IPS-15b (cell line): ENCODE results near the gene AP3B1.

Experiments used
- H3K27me3 ChIP-seq: one replicate; pipeline ENCODE4 v1.6.1; 2013; ENCODE audit warnings: low read length; ENCODE audit not compliant: control insufficient read depth, insufficient read depth
- H3K36me3 ChIP-seq: one replicate; pipeline ENCODE4 v1.6.1; 2013; ENCODE audit warnings: low read length; ENCODE audit not compliant: control insufficient read depth, insufficient read depth
- H3K4me1 ChIP-seq: one replicate; pipeline ENCODE4 v1.6.1; 2013; ENCODE audit warnings: mild to moderate bottlenecking, low read length; ENCODE audit not compliant: control insufficient read depth, insufficient read depth
- H3K4me3 ChIP-seq: one replicate; pipeline ENCODE4 v1.5.1; 2013; ENCODE audit warnings: low read depth, low read length
- H3K9ac ChIP-seq: one replicate; pipeline ENCODE4 v1.6.1; 2013; ENCODE audit warnings: low read depth, mild to moderate bottlenecking, low read length
- H3K9me3 ChIP-seq: one replicate; pipeline ENCODE4 v1.6.1; 2013; ENCODE audit warnings: mild to moderate bottlenecking, low read length; ENCODE audit not compliant: control insufficient read depth, insufficient read depth

AP3B1 gene

DNA sequence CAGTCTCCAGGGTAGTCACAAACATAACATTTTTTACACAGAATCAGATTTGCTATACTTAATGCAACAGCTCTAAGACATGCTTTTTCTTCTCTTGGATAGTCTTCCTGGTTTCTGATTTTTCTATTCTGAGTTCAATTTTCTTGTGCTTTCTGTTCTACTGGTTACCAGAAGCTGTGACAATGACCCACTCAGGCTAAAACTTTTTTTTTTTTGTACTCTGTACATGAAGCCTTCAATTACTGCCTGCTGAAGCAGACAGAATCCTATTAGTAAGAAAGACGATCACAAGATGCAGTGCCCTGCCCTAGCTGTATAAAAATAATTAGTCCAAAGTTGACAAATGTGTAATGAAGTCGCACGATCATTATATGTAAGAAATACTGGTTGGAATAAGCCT lies 287.3 kb downstream of the AP3B1 start:
- Histone ChIP-seq H3K9me3 (no peaks in the 10 kb centered on the region), H3K4me1 (peaks cover 4% of the 10 kb centered on the region), H3K36me3 (no peaks in the 10 kb centered on the region), H3K4me3 (no peak overlapping the region), H3K9ac (no peak overlapping the region), H3K27me3 (no peaks in the 10 kb centered on the region)

DNA sequence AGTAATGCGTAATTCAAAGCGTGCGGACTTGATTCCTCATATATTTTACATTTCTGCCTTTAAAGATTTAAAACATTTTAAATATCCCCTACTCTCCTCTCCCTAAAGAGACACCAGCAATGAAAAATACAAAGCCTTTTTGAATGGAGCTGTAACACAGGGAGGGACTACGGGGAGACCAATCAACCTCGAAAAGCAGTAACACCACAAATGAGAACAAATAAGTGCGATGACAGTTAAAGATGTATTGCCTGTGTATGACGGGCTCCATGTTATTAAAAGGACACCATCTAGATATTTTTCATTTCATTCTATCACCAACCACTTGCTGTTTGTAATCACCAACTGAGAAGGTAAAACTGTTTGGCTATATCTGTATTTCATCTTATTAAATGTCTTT lies 288.0 kb downstream of the AP3B1 start:
- H3K9ac ChIP-seq, result no peak overlapping the region
- H3K27me3 ChIP-seq, result no peaks in the 10 kb centered on the region
- H3K4me1 ChIP-seq, result peaks cover 4% of the 10 kb centered on the region

GRCh38 chr5:78005021-78005785 lies 289.3 kb downstream of the AP3B1 start:
- no peak overlapping the region for H3K9ac ChIP-seq
- H3K36me3 ChIP-seq, result no peaks in the 10 kb centered on the region
- H3K27me3 ChIP-seq, result no peaks in the 10 kb centered on the region
- H3K9me3 ChIP-seq, result no peaks in the 10 kb centered on the region
- H3K4me3 ChIP-seq, result no peak overlapping the region
- H3K4me1 ChIP-seq, result peaks cover 4% of the 10 kb centered on the region

More for the DNA sequence above, 288.0 kb downstream of the AP3B1 start:
- Histone ChIP-seq H3K36me3 (no peaks in the 10 kb centered on the region), H3K4me3 (no peak overlapping the region), H3K9me3 (no peaks in the 10 kb centered on the region)

GRCh38 chr5:78004559-78004958 lies 289.9 kb downstream of the AP3B1 start:
- Histone ChIP-seq H3K27me3 (no peaks in the 10 kb centered on the region), H3K9ac (no peak overlapping the region), H3K36me3 (no peaks in the 10 kb centered on the region), H3K9me3 (no peaks in the 10 kb centered on the region), H3K4me1 (peaks cover 4% of the 10 kb centered on the region), H3K4me3 (no peak overlapping the region)

DNA sequence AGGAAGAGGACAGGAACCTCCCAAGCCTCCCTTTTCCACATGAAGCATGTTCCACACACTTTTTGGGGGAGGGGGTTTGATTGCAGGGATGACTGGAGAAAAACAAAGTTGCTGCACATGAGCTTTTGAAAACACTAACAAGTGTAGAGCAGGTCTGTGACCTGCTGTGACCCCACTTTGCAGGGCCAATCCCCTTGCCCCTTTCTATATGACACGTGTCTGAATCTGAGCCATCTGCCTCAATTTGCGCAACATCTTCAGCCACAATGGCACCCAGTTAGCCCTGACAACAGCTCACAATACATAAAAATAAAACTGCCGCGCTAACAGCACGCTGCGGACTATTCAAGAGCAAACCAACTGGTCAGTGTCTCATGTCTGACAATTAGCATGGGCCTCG lies 290.6 kb downstream of the AP3B1 start:
- no peaks in the 10 kb centered on the region for H3K27me3 ChIP-seq
- peak overlapping the region; percentile 32 for H3K9ac ChIP-seq
- peaks cover 4% of the 10 kb centered on the region for H3K4me1 ChIP-seq
- H3K36me3 ChIP-seq, result no peaks in the 10 kb centered on the region
- no peaks in the 10 kb centered on the region for H3K9me3 ChIP-seq
- H3K4me3 ChIP-seq, result no peak overlapping the region

DNA sequence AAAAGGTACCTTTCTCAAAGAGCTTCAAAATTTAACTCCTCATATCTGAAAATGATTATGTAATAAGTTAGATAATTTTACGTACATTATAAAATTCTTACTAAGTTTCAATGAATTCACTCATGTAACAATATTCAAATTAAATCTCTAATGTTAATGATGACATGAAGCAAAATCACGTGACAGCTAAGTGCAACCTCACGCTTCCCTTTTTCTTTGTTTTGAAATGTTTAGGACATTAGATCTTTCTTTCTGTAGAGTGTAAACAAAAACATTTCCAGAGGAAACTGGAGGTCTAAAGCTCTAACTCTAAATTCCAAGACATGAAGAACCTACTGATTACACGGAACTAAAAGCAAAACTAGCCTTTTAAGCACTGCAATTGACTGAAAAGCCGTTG lies 291.0 kb downstream of the AP3B1 start:
- Histone ChIP-seq H3K9me3 (no peaks in the 10 kb centered on the region), H3K9ac (no peak overlapping the region), H3K27me3 (no peaks in the 10 kb centered on the region), H3K4me3 (no peak overlapping the region), H3K4me1 (peaks cover 4% of the 10 kb centered on the region), H3K36me3 (no peaks in the 10 kb centered on the region)

GRCh38 chr5:78002690-78003089 lies 291.8 kb downstream of the AP3B1 start:
- no peaks in the 10 kb centered on the region for H3K36me3 ChIP-seq
- H3K9ac ChIP-seq, result no peak overlapping the region

GRCh38 chr5:78001197-78001596 lies 293.3 kb downstream of the AP3B1 start:
- Histone ChIP-seq H3K9ac (no peak overlapping the region), H3K4me1 (peaks cover 4% of the 10 kb centered on the region), H3K9me3 (no peaks in the 10 kb centered on the region), H3K27me3 (peaks cover 9% of the 10 kb centered on the region), H3K4me3 (no peak overlapping the region), H3K36me3 (no peaks in the 10 kb centered on the region)

More at GRCh38 chr5:78002690-78003089, 291.8 kb downstream of the AP3B1 start:
- H3K4me1 ChIP-seq, result peaks cover 4% of the 10 kb centered on the region
- no peaks in the 10 kb centered on the region for H3K27me3 ChIP-seq
- H3K9me3 ChIP-seq, result no peaks in the 10 kb centered on the region
- no peak overlapping the region for H3K4me3 ChIP-seq

DNA sequence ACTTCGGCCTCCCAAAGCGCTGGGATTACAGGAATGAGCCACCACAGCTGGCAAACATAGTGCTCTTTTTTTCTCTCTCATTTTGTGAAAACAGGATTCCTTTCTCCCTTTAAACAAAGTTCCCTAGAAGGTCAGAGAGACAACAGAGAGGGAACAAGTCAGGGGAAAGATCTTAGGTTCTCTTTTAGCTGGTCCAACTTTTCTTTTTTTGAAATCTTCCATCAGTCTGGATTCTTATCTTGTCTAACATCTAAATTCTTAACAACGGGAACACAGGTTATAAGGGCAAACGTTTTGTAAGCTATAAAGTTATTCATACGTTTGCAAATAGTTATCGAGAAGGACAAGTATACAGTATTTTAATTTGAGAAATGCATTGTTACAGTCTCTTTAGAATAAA lies 294.3 kb downstream of the AP3B1 start:
- H3K36me3 ChIP-seq, result no peaks in the 10 kb centered on the region
- no peak overlapping the region for H3K9ac ChIP-seq
- peaks cover 19% of the 10 kb centered on the region for H3K27me3 ChIP-seq
- H3K9me3 ChIP-seq, result no peaks in the 10 kb centered on the region
- no peak overlapping the region for H3K4me3 ChIP-seq
- H3K4me1 ChIP-seq, result peaks cover 4% of the 10 kb centered on the region

DNA sequence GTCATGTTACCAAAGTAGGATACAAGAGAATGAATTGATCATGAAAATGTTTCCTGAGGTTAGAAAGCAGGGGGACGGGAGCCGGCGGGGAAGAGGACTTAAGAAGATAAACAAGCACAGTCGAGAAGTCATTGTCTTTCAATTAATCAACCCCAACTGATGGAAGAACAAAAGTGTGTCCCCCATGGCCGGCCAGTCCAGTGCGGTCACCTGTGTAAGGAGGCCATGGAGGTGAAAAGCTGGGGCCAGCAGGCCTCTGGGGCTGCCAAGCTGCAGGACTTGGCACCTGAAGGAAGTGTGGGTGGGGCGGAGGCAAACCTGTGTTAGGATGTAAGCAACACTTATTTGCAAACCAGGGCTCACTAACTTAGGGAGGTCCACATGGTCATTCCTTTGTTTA lies 295.1 kb downstream of the AP3B1 start:
- Histone ChIP-seq H3K9me3 (no peaks in the 10 kb centered on the region), H3K9ac (no peak overlapping the region), H3K4me3 (no peak overlapping the region), H3K4me1 (peaks cover 4% of the 10 kb centered on the region), H3K36me3 (no peaks in the 10 kb centered on the region), H3K27me3 (peaks cover 27% of the 10 kb centered on the region)

DNA sequence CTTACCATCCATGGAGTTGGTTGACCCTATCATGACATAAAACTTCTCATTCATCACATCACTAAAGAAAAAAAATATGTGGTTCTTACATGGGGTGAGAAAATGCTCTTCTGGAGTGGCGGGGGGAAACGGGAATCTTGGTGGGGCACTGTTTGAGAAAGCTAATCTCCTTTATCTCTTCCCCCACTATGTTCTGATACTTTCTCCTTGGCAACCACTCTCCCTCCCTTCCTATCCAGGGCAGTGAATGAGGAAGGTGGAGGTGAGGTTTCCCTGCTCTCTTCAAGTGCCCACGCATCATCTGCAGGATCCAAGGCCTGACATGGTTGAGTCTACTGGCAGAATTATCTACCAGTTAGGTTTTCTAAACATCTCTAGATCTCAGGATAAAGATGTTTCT lies 297.6 kb downstream of the AP3B1 start:
- Histone ChIP-seq H3K27me3 (peaks cover 51% of the 10 kb centered on the region), H3K9ac (no peak overlapping the region), H3K4me3 (no peak overlapping the region), H3K36me3 (no peaks in the 10 kb centered on the region), H3K4me1 (peaks cover 8% of the 10 kb centered on the region), H3K9me3 (no peaks in the 10 kb centered on the region)

DNA sequence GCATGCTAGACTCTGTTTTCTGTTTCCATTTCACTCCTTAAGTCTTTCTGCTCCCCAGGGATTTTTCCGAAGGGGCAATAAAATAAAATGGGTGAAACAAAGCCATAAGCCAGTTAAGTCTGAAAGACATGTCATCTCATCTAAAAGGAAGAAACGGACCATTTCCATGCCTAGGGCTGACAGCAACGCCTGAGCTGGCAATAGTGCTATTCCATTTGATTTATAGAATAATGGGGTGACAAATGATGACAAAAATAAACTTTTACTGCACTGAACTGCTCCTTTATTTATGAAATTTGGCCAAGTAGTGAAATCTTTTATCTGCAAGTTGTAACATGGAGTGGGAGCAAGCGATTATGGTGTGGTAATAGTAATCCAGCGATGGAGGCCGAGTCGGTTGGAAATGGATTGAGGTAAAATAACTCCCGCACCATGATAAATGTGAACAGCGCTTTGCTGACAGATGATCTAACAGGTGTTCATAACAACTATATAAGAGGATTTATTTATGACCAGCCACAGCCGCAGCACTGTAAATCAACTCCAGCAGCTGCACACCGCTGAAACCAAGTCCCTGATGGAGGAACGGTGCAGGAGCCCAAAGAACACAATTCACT lies 298.6 kb downstream of the AP3B1 start:
- Histone ChIP-seq H3K9me3 (no peaks in the 10 kb centered on the region), H3K36me3 (no peaks in the 10 kb centered on the region), H3K9ac (no peak overlapping the region), H3K4me1 (peaks cover 14% of the 10 kb centered on the region), H3K4me3 (no peak overlapping the region), H3K27me3 (peaks cover 57% of the 10 kb centered on the region)
